Loucy (cell line): ENCODE measurements around the gene SAMD14.

ENCODE experiments used
- H2AFZ ChIP-seq: fragments of 200-600 bp; sonication (generic); 2 replicates; pipeline ENCODE4 v1.6.0; 2016; ENCODE audit warnings: antibody characterized with exemption, mild to moderate bottlenecking, low read length, moderate library complexity
- H3F3A ChIP-seq: fragments of 200-600 bp; 2 replicates; pipeline ENCODE4 v1.6.0; 2016; ENCODE audit warnings: antibody characterized with exemption, low read depth, mild to moderate bottlenecking
- H3K27me3 ChIP-seq: fragments of 200-600 bp; sonication (generic); 2 replicates; pipeline ENCODE4 v1.6.1; 2014; ENCODE audit warnings: low read length, mild to moderate bottlenecking; ENCODE audit not compliant: insufficient read depth, poor library complexity, severe bottlenecking
- H3K36me3 ChIP-seq: fragments of 200-600 bp; sonication (generic); 2 replicates; pipeline ENCODE4 v1.6.1; 2016; ENCODE audit warnings: low read length; ENCODE audit not compliant: insufficient read depth
- H3K4me1 ChIP-seq: fragments of 200-600 bp; sonication (generic); 2 replicates; pipeline ENCODE4 v1.5.1; 2014; ENCODE audit warnings: low read length, mild to moderate bottlenecking; ENCODE audit not compliant: insufficient read depth, poor library complexity, severe bottlenecking
- H3K4me2 ChIP-seq: fragments of 200-600 bp; sonication (generic); 2 replicates; pipeline ENCODE4 v1.6.0; 2014; ENCODE audit warnings: antibody characterized with exemption, low read length, low read depth, mild to moderate bottlenecking; ENCODE audit not compliant: poor library complexity, severe bottlenecking
- H3K4me3 ChIP-seq: fragments of 200-600 bp; sonication (generic); 2 replicates; pipeline ENCODE4 v1.5.1; 2014; ENCODE audit warnings: low read length, mild to moderate bottlenecking, mixed read lengths; ENCODE audit not compliant: poor library complexity, severe bottlenecking
- H3K79me2 ChIP-seq: fragments of 200-600 bp; sonication (generic); 2 replicates; pipeline ENCODE4 v1.6.1; 2014; ENCODE audit warnings: low read length; ENCODE audit not compliant: insufficient read depth
- H3K9ac ChIP-seq: fragments of 200-600 bp; sonication (generic); 2 replicates; pipeline ENCODE4 v1.6.0; 2014; ENCODE audit warnings: mild to moderate bottlenecking, low read depth, low read length, moderate library complexity; ENCODE audit not compliant: poor library complexity, severe bottlenecking
- H3K9me2 ChIP-seq: fragments of 200-600 bp; sonication (generic); replicated peaks from 2 replicates; pipeline ENCODE4 v1.6.1; 2016; ENCODE audit warnings: low read depth, low read length, mixed read lengths
- H3K9me3 ChIP-seq: fragments of 200-600 bp; sonication (generic); 2 replicates; pipeline ENCODE4 v1.6.1; 2014; ENCODE audit warnings: mild to moderate bottlenecking, antibody characterized with exemption, low read length, low read depth; ENCODE audit not compliant: insufficient read depth
- H4K20me1 ChIP-seq: fragments of 200-600 bp; sonication (generic); 2 replicates; pipeline ENCODE4 v1.6.0; 2014; ENCODE audit warnings: antibody characterized with exemption, low read length, mild to moderate bottlenecking; ENCODE audit not compliant: insufficient read depth, poor library complexity, severe bottlenecking
- CTCF ChIP-seq: fragments of 200-600 bp; sonication (generic); conservative IDR thresholded peaks from 2 replicates; pipeline ENCODE4 v1.5.1; 2014; ENCODE audit warnings: mild to moderate bottlenecking, antibody characterized with exemption, low read length
- EZH2phosphoT487 ChIP-seq: fragments of 200-600 bp; IDR thresholded peaks from 2 replicates; pipeline ENCODE4 v1.6.1; 2018; ENCODE audit warnings: antibody characterized with exemption, mild to moderate bottlenecking, moderate library complexity, borderline replicate concordance

Gene SAMD14

GRCh38 chr17:50135316-50136095 is 5.5 kb upstream of the SAMD14 start:
- Histone ChIP-seq H3K4me3 (no peak overlapping the region), H2AFZ (no peak overlapping the region), H3K9me3 (no peaks in the 10 kb centered on the region), H3K4me2 (no peak overlapping the region), H3K79me2 (peaks cover 18% of the 10 kb centered on the region), H3K36me3 (peaks cover 56% of the 10 kb centered on the region; the same call in 1 of the 2 replicates), H3K4me1 (peaks cover 17% of the 10 kb centered on the region), H3K9me2 (no peaks in the 10 kb centered on the region), H3K9ac (no peak overlapping the region), H4K20me1 (peaks cover 12% of the 10 kb centered on the region), H3F3A (peaks cover 4% of the 10 kb centered on the region; the same call in 1 of the 2 replicates), H3K27me3 (no peaks in the 10 kb centered on the region)
- no peak for TF ChIP-seq CTCF
- no peak for TF ChIP-seq EZH2phosphoT487

DNA sequence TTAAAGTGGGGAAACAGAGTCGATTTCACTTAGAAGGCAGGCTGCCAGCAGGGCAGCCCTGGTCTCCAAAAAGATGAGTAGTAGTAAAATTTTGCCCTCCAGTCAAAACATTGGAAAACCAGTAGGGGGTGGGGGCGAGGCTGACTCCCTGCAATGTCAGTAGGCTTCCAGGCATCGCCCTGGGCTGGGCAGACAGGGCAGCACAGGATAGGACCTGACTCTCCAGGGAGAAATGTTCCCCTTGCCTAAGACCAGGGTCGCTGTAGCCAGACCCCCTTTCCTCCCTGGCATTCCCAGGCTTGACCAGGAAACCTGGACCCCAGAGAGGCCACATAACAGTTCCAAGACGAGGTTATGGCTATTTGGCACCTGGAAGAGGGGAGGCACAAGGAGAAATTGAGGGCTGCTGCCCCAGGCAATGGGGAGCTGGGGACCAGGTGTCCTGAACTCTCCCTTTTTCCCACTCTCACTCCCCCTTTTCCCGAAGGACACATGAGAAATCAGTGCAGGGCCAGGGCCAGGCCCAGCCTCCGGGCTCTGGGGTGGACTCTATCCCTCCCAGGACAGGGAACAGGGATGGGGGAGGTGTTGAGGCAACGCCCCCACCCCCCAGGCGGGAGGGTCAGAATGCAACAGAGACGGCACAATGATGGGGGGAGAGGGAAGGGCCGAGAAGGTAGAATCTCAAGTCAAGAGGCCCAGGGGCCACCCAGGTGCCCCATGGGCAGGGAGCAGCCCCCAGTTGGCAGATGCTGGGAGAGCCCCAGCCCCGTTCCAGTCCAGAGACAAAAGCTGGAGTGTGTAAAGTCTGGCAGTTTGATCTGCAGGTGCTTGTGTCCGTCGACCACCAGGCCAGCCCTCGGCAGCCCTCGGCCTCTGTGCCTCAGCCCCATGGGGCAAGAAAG is 4.5 kb upstream of the SAMD14 start:
- Histone ChIP-seq H3K4me1 (peaks cover 7% of the 10 kb centered on the region), H3K36me3 (peaks cover 53% of the 10 kb centered on the region; the same call in 1 of the 2 replicates), H3K4me2 (no peak overlapping the region), H3K9ac (no peak overlapping the region), H3K79me2 (peaks cover 14% of the 10 kb centered on the region), H3K9me3 (no peaks in the 10 kb centered on the region), H4K20me1 (peaks cover 5% of the 10 kb centered on the region), H3F3A (peaks cover 4% of the 10 kb centered on the region; the same call in 1 of the 2 replicates), H3K9me2 (no peaks in the 10 kb centered on the region), H3K4me3 (no peak overlapping the region), H3K27me3 (no peaks in the 10 kb centered on the region), H2AFZ (no peak overlapping the region)
- TF ChIP-seq CTCF (no peak), EZH2phosphoT487 (no peak)

- Histone ChIP-seq H3K9ac (no peak overlapping the region), H3F3A (peaks cover 4% of the 10 kb centered on the region; the same call in 1 of the 2 replicates), H3K27me3 (no peaks in the 10 kb centered on the region), H3K79me2 (peaks cover 7% of the 10 kb centered on the region; the same call in 1 of the 2 replicates), H3K4me3 (no peak overlapping the region), H3K4me2 (no peak overlapping the region), H3K9me2 (no peaks in the 10 kb centered on the region), H3K36me3 (peaks cover 46% of the 10 kb centered on the region; the same call in 1 of the 2 replicates), H3K4me1 (peaks cover 3% of the 10 kb centered on the region), H3K9me3 (no peaks in the 10 kb centered on the region), H4K20me1 (no peaks in the 10 kb centered on the region), H2AFZ (no peak overlapping the region)
- TF ChIP-seq EZH2phosphoT487 (no peak), CTCF (no peak)
Observed at GRCh38 chr17:50133769-50134099, 3.8 kb upstream of the SAMD14 start.
